Hippocampal formation (tissue), 2 donors: ENCODE results near the gene SMAGP.

Experiments used
- DNase-seq, 2 donors: peaks; one replicate each; lab custom pipeline; 2025; lab: John Stamatoyannopoulos, UW

The SMAGP gene

GRCh38 chr12:51196547-51196946, 73.7 kb downstream of the SMAGP start:
- DNase-seq = no peak

GRCh38 chr12:51195841-51196240, 74.4 kb downstream of the SMAGP start:
- no peak for DNase-seq
